Measurements from ENCODE around the gene ITPRID1.

ITPRID1 gene

DNA sequence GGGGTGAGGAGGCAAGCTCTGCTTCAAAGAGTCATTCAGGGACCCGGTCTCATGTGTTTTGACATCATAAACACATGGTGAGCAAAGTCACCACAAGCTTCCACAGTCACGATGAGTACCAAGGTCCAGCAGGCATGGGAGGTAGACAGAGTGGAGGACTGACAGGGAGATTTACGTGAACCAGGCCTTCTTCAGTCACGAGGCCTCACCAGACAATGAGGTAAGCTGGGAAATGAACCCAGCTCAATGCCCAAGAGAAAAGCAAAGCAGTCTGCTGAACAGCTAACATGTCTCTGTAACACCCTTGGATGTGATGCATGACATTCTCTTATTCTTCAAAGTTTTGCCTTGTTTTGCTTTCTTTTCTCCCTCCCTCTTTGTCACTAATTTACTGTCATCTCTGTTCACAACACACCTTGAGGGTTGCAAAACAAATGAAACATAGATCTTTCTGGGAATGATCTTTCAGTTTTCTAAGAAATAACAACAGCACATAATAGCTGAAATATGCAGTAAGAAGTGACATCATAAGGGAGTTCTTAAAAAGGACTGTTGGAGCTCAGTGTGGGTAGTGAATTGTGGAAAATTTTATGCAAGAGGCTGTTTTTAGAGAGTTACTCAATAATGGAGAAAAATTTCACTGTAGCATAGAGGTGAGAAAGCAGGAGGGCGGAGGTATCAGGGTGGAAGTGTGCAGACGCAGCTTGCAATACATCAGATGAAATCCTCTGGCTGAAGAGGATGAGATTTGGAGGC is 182.1 kb downstream of the ITPRID1 start:
- Histone ChIP-seq H3K27ac (no peak overlapping the region), H4K20me1 (ENCODE audit: insufficient read depth) (no peaks in the 10 kb centered on the region), H3K4me3 (IDR thresholded peaks at IDR 0.05; ENCODE audit: insufficient read depth, low read depth, low read length) (no peak overlapping the region), H3K4me1 (ENCODE audit: low read depth, poor library complexity, severe bottlenecking) (no peaks in the 10 kb centered on the region), H3K79me2 (ENCODE audit: insufficient read depth, low read depth) (no peaks in the 10 kb centered on the region), H3K4me2 (no peak overlapping the region), H3K36me3 (ENCODE audit: insufficient read depth) (no peaks in the 10 kb centered on the region), H3K9ac (no peak overlapping the region), H3K27me3 (ENCODE audit: insufficient read depth, low read depth) (no peaks in the 10 kb centered on the region), H2AFZ (ENCODE audit: low read depth) (no peak overlapping the region)
- TF ChIP-seq, protein P1, sequence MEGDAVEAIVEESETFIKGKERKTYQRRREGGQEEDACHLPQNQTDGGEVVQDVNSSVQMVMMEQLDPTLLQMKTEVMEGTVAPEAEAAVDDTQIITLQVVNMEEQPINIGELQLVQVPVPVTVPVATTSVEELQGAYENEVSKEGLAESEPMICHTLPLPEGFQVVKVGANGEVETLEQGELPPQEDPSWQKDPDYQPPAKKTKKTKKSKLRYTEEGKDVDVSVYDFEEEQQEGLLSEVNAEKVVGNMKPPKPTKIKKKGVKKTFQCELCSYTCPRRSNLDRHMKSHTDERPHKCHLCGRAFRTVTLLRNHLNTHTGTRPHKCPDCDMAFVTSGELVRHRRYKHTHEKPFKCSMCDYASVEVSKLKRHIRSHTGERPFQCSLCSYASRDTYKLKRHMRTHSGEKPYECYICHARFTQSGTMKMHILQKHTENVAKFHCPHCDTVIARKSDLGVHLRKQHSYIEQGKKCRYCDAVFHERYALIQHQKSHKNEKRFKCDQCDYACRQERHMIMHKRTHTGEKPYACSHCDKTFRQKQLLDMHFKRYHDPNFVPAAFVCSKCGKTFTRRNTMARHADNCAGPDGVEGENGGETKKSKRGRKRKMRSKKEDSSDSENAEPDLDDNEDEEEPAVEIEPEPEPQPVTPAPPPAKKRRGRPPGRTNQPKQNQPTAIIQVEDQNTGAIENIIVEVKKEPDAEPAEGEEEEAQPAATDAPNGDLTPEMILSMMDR (conservative IDR thresholded peaks at IDR 0.05; ENCODE audit: low read depth, low read length) = no peak

DNA sequence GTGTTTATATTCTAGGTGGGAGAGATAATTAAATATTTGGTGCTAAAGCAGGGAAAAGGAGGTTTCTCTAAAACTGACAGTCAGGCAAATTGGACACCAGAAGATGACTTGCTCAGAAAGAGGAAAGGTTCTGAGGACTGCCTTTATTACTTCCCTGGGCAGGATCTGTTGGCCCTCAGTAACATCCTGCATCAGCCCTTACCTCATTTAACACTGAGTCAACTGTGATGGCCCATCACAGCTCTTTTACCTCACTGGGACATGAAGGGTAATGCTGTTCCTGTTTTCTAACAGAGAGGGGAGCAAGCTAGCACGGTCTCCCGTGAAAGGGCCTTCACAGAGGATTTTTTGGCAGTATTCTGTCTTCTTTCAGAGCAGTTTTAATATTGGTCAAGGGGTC is 185.2 kb downstream of the ITPRID1 start:
- Histone ChIP-seq H2AFZ (ENCODE audit: low read depth) (no peak overlapping the region), H3K79me2 (ENCODE audit: insufficient read depth, low read depth) (no peaks in the 10 kb centered on the region), H3K27ac (no peak overlapping the region), H3K4me2 (no peak overlapping the region), H3K4me1 (ENCODE audit: low read depth, poor library complexity, severe bottlenecking) (no peaks in the 10 kb centered on the region), H3K9ac (no peak overlapping the region), H3K4me3 (IDR thresholded peaks at IDR 0.05; ENCODE audit: insufficient read depth, low read depth, low read length) (no peak overlapping the region), H4K20me1 (ENCODE audit: insufficient read depth) (no peaks in the 10 kb centered on the region), H3K27me3 (ENCODE audit: insufficient read depth, low read depth) (no peaks in the 10 kb centered on the region), H3K36me3 (ENCODE audit: insufficient read depth) (no peaks in the 10 kb centered on the region)
- TF ChIP-seq, protein P1 (conservative IDR thresholded peaks at IDR 0.05; ENCODE audit: low read depth, low read length) = no peak

DNA sequence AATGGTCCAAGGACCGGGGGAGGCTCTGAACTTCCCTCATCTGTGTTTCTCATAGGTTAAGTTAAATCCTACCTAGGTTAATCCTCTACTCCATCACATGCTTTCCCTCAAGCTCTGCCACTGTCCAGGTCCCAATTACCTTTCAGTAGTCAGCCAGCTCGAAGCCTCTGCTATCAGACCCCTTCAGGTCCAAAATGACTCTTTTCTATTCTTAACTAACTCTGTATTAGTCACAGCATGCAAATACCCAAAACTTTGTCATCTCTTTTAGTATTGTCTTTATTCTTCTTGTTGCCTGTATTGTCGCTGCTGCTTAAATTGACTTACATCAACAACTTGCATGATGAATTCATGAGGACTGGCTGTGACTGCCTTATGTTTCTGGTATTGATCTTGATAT is 188.5 kb downstream of the ITPRID1 start:
- Histone ChIP-seq H3K4me3 (IDR thresholded peaks at IDR 0.05; ENCODE audit: insufficient read depth, low read depth, low read length) (no peak overlapping the region), H3K79me2 (ENCODE audit: insufficient read depth, low read depth) (no peaks in the 10 kb centered on the region), H2AFZ (ENCODE audit: low read depth) (no peak overlapping the region), H3K4me2 (no peak overlapping the region), H3K9ac (no peak overlapping the region), H3K36me3 (ENCODE audit: insufficient read depth) (no peaks in the 10 kb centered on the region), H4K20me1 (ENCODE audit: insufficient read depth) (no peaks in the 10 kb centered on the region), H3K27ac (no peak overlapping the region), H3K27me3 (ENCODE audit: insufficient read depth, low read depth) (no peaks in the 10 kb centered on the region), H3K4me1 (ENCODE audit: low read depth, poor library complexity, severe bottlenecking) (no peaks in the 10 kb centered on the region)
- TF ChIP-seq, protein P1 (conservative IDR thresholded peaks at IDR 0.05; ENCODE audit: low read depth, low read length) = no peak

DNA sequence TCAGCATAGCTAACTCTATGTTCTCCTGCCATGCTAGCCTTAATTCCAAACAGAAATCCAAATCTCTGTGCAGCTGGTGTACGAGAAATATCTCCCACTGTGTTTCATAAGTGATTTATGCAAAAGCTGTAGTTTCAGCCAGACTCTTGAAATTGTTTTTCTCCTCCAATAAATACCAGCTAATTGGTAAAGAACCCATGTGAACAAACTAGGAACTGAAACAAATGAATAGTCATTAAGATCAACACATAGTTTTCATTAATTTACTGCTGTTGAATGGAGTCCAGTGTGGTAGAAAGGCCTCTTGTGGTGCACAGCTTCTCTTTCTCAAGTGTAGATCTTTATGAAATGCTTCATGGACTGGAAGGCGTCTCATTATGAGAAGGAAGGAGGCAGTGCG is 191.5 kb downstream of the ITPRID1 start:
- no peaks in the 10 kb centered on the region for H4K20me1 ChIP-seq (ENCODE audit: insufficient read depth)
- no peak overlapping the region for H3K4me3 ChIP-seq (IDR thresholded peaks at IDR 0.05; ENCODE audit: insufficient read depth, low read depth, low read length)
- no peak overlapping the region for H2AFZ ChIP-seq (ENCODE audit: low read depth)
- H3K9ac ChIP-seq = no peak overlapping the region
- H3K36me3 ChIP-seq (ENCODE audit: insufficient read depth) = no peaks in the 10 kb centered on the region
- H3K4me2 ChIP-seq = no peak overlapping the region
- no peaks in the 10 kb centered on the region for H3K27me3 ChIP-seq (ENCODE audit: insufficient read depth, low read depth)
- H3K79me2 ChIP-seq (ENCODE audit: insufficient read depth, low read depth) = no peaks in the 10 kb centered on the region
- H3K27ac ChIP-seq = no peak overlapping the region
- H3K4me1 ChIP-seq (ENCODE audit: low read depth, poor library complexity, severe bottlenecking) = no peaks in the 10 kb centered on the region
- TF ChIP-seq, protein P1 (conservative IDR thresholded peaks at IDR 0.05; ENCODE audit: low read depth, low read length) = no peak

Data from KMS-11 (cell line).